ENCODE measurements around the gene MGAT4B.
A peak's percentile ranks its signal among the peaks of the same experiment; 100 is the strongest.

MGAT4B gene

GRCh38 chr5:179825655-179826182 is 19.1 kb upstream of the MGAT4B start:
- DNase-seq, result no peak

DNA sequence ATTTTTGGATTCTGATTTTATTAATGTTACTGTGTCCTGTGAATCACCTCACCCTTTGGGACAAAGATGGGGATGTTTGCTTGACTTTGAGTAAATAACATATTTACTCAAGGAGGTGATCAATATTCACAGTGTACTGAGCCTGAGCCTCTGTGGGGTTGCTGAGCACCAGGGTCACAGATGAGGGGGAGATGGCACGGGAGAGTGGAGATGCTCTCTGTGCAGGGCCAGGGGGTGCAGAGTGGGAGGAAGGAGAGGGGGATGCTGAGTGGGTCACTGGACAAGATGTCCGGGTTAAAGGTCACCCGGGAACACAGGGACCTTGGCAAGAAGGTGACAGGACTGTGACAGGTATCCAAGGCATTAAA is 18.1 kb upstream of the MGAT4B start:
- DNase-seq, result no peak

GRCh38 chr5:179823937-179824744 is 17.5 kb upstream of the MGAT4B start:
- no peak for DNase-seq

DNA sequence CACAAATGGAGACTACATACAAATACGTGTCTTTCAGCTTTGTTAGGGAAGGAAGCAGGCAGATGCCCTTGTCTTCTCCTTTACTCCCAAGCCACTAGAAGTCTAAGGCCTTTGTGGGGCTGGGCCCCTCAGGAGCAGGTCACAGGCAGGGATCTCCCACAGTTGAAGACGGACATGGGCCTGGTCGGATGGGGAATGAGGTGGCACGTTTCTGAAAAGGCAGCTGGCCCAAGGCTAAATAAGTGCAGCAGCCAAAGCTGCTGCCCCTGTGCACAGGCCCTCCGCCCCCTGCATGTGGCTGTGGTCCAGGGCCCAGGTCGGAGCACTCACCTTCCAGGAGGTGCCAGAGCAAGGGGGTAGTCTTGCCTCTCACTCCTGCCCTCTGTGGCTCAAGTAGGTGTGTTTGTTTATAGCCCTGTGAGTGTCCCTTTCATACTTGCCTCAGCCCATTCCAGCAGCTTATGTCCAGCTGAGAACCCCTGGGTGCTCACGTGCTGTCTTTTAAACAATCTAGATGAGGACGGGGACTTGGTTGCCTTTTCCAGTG is 15.9 kb upstream of the MGAT4B start:
- no peak for DNase-seq

DNA sequence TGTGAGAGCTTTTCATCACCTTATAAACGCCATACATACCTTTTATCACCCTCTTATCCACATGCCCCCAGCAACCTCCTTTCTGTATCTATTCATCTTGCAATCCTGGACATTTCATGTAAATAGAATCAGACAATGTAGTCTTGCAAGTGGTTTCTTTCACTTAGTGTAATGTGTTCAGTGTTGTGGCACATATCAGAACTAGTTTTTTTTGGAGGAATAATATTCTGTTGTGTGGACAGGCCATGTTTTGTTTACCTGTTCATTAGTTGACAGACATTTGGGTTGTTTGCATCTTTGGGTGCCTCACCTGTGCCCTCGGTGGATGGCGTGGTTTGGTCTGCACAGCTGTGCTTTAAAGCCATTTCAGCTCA is 15.4 kb upstream of the MGAT4B start:
- no peak for DNase-seq

GRCh38 chr5:179821298-179822058 is 14.8 kb upstream of the MGAT4B start:
- DNase-seq, result peak; percentile 94

DNA sequence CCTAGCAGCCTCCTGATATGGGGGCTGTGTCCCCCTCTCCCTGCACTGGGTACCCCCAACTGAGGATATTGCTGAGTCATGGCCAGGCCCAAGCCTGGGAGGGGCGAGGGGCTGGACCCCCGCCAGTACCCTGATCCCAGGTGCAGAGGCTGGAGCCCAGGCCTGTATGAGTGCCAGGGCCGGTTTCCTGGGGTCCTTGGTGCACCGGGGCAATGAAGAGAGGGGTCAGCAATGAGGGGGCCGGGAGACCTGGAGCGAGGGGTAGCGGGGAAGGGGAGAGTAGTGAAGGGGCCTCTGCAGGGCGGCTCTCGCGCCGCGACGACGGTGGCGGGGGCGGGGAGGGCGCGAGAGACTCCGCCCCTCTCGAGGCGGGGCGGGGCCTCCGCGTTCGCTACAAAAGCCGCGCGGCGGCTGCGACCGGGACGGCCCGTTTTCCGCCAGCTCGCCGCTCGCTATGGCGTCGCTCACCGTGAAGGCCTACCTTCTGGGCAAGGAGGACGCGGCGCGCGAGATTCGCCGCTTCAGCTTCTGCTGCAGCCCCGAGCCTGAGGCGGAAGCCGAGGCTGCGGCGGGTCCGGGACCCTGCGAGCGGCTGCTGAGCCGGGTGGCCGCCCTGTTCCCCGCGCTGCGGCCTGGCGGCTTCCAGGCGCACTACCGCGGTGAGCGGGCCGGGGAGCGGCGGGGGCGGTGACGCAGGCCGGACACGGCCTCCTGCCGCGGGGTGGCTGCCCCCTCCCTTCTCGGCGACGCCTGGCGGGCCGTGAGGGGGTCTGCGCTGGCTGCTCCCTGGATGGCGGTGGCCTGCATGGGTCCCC is 14.0 kb upstream of the MGAT4B start, which contains the start of gene SQSTM1:
Gene SQSTM1, plus strand, starts transcription at position 423 of the 815 bp plus-strand sequence. Its CDS starts 32 bp downstream, at position 455.
- peak; percentile 87 for DNase-seq

- no peak for DNase-seq
Observed at GRCh38 chr5:179820127-179820482, 13.4 kb upstream of the MGAT4B start.

- DNase-seq, result peak; percentile 86
Observed at GRCh38 chr5:179819296-179820126, 12.8 kb upstream of the MGAT4B start.

DNA sequence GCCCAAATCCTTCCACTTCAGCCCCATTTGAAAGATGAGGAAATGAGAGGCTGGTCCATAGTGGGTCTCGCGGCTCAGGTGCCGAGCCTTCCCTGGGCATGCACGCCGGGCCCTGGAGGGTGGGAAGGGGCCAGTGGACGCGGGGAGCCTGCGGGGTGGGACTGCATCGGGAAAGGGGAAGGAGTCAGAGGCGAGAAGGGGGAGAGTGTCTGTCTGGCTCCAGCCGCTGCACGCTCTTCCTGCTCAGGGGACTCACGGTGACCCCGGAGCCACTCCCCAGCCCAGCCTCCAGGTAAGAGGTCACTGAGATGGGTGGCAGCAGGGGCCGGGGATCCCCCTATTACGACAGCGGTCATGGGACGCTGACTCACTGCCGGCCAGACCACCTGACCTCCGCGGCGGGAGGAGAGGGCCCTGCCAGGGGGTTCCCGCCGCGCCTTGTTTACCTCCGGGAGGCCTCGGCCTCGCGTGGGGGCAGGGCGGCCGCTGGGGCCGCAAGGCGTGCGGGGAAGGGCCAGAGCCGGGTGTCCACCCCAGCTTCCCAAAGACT is 12.2 kb upstream of the MGAT4B start:
- peak; percentile 95 for DNase-seq

- DNase-seq, result no peak
Observed at GRCh38 chr5:179817890-179818745, 11.5 kb upstream of the MGAT4B start.

DNA sequence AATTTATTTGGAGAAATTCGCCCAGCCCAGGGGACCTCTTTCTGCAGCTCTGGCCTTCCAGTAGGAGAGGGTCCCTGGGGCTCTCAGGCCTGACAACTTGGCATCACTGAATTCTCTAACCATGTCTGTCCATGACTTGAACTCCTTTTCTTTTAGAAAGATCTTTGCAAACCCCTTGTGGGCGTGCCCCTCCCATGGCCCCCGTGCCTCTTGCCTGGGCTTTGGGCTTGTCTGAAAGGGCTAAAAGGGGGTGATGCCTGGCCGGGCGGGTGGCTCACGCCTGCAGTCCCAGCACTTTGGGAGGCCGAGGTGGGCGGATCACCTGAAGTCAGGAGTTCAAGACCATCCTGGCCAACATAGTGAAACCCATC is 10.8 kb upstream of the MGAT4B start:
- no peak for DNase-seq

- DNase-seq, result no peak
Observed at GRCh38 chr5:179816796-179817469, 10.3 kb upstream of the MGAT4B start.

GRCh38 chr5:179816401-179816795 is 9.7 kb upstream of the MGAT4B start:
- DNase-seq, result no peak

- no peak for DNase-seq
Observed at GRCh38 chr5:179815491-179816249, 9.0 kb upstream of the MGAT4B start.

DNA sequence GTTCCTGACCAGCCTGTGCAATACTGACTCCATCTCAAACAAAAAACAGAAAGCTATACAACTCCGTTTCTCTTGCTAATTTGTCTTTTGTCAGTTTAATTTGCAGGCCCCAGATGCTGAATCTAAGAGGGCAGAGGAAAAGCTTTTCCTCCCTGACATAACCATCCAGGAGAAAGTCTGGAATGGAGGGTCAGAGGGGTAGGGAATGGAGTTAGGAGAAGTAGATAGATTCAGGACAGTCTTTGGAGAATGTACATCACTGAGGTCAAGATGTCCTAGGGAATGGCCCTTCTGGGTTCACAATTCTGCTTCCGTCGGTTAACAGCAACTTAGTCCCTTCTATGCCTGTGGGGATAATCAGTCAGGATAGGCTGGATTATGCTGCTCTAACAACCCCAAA is 7.4 kb upstream of the MGAT4B start:
- DNase-seq, result no peak

DNA sequence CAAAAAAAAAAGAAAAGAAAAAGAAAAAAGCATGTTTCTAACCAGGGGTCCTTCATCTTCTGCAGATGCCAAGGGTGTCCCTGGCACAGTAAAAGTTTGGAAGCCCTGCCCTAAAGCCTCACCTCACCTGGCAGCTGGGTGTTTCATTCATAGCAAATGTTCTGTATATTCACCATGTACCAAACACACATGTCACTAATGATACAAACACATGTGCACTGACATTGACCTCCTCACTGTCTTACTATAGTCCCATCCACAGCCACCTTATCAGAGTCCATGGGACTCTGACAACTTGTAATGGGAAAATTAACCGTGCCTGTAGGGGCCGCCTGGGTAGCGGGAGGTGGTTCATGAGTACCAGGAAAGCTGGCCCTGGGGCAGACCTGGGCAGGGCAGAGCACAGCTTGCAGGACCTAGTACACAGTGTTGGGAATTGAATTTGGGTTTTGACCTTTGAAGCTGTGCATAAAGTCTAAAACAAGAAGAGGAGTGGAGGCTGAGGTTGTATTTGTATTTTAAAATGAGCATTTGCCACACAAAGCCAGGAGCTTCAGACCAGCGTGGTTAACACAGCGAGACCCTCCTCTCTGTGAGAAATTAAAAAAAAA is 6.4 kb upstream of the MGAT4B start:
- DNase-seq, result no peak

GRCh38 chr5:179812135-179812825 is 5.6 kb upstream of the MGAT4B start:
- no peak for DNase-seq
